Prostate gland (tissue), 2 donors: Measurements from ENCODE around the gene GIPC2. TPM values are rescaled to one million over a fixed set of nuclear protein-coding genes. Genes with fewer than 3 reads are reported as not detected.

ENCODE experiments used
- DNase-seq: peaks from one replicate; pipeline ENCODE4 v3.0.0-alpha.2; 2019; ENCODE audit warnings: low spot score
- H3K27ac ChIP-seq, 2 donors: fragments of 200-600 bp; sonication (generic); 2 replicates each; pipeline ENCODE4 v1.5.1; 2017 to 2019
- H3K27me3 ChIP-seq: fragments of 200-600 bp; sonication (generic); replicated peaks from 2 replicates; pipeline ENCODE4 v1.5.1; 2019; ENCODE audit not compliant: insufficient read depth
- H3K36me3 ChIP-seq, 2 donors: fragments of 200-600 bp; sonication (generic); 1 replicate in 1 of 2; 2 replicates in 1 of 2; pipeline versions ENCODE4 v1.5.1 to v1.8.1; 2017 to 2019
- H3K4me1 ChIP-seq: fragments of 200-600 bp; sonication (generic); replicated peaks from 2 replicates; pipeline ENCODE4 v1.5.1; 2019
- H3K4me3 ChIP-seq, 2 donors: fragments of 200-600 bp; sonication (generic); 2 replicates each; pipeline ENCODE4 v1.5.1; 2017 to 2019
- H3K9me3 ChIP-seq: fragments of 200-600 bp; sonication (generic); 2 replicates; pipeline ENCODE4 v1.5.1; 2017
- POLR2A ChIP-seq: fragments of 450-650 bp; IDR thresholded peaks from one replicate; pipeline ENCODE4 v1.6.1; 2016; ENCODE audit warnings: antibody characterized with exemption, mild to moderate bottlenecking
- POLR2AphosphoS5 ChIP-seq: sonication (generic); formaldehyde crosslinking; IDR thresholded peaks from one replicate; pipeline ENCODE4 v1.6.1; 2017; ENCODE audit warnings: antibody characterized with exemption
- WGBS: methylation state at CpG from one replicate; pipeline ENCODE4 v1.1.5; 2018; 5-methylcytosine and 5-hydroxymethylcytosine counted together
- intact Hi-C: fragments of 100-400 bp; cut with DNase I; formaldehyde crosslinking; loops from one replicate; pipeline ENCODE4 v1.14.2; 2022
- total RNA-seq, 2 donors: library from RNA; depleted of rRNA; stranded (reverse); fragments of >200 nt; gene quantifications; one replicate each; pipeline ENCODE4 v1.1.0, GENCODE V29; 2016
- TF ChIP-seq, protein P1 (sequence below), 4 experiments: fragments of 200-600 bp in 2 of 4; fragments of 450-650 bp in 2 of 4; sonication (generic) in 2 of 4; IDR thresholded peaks; 1 replicate in 3 of 4; 2 replicates in 1 of 4; pipeline ENCODE4 v1.5.1; 2016 to 2019; ENCODE audit warnings: antibody characterized with exemption in 4 of 4, mild to moderate bottlenecking in 2 of 4, moderate library complexity in 2 of 4

Gene GIPC2
- total RNA-seq, 2 donors from 2014 or later: 2.0 to 2.2 TPM

DNA sequence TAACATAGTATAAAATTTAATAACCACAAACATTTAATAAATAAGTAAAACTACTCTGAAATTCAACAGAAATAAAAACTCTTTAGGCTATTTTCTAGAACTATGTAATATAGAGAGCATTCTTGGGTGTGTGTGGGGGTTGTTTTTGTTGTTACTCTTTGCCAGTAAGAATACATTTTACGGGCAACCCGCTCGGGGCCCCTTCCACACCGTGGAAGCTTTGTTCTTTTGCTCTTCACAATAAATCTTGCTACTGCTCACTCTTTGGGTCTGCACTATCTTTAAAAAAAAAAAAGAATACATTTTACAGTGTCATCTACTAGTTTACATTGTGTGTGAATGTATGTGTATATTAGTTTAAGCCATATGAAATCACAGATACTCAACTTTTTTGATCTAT, 16.0 kb upstream of the GIPC2 start:
- no peak overlapping the region for H3K27ac ChIP-seq
- H3K27me3 ChIP-seq: no peaks in the 10 kb centered on the region
- intact Hi-C loops: no loop called here
- WGBS: 59% methylated on average over 4 of the region's 4 CpGs
- no peak overlapping the region for H3K4me3 ChIP-seq
- no peak for DNase-seq
- TF ChIP-seq POLR2AphosphoS5 (no peak), POLR2A (no peak)
- H3K36me3 ChIP-seq: no peaks in the 10 kb centered on the region
- no peaks in the 10 kb centered on the region for H3K9me3 ChIP-seq
- no peaks in the 10 kb centered on the region for H3K4me1 ChIP-seq

DNA sequence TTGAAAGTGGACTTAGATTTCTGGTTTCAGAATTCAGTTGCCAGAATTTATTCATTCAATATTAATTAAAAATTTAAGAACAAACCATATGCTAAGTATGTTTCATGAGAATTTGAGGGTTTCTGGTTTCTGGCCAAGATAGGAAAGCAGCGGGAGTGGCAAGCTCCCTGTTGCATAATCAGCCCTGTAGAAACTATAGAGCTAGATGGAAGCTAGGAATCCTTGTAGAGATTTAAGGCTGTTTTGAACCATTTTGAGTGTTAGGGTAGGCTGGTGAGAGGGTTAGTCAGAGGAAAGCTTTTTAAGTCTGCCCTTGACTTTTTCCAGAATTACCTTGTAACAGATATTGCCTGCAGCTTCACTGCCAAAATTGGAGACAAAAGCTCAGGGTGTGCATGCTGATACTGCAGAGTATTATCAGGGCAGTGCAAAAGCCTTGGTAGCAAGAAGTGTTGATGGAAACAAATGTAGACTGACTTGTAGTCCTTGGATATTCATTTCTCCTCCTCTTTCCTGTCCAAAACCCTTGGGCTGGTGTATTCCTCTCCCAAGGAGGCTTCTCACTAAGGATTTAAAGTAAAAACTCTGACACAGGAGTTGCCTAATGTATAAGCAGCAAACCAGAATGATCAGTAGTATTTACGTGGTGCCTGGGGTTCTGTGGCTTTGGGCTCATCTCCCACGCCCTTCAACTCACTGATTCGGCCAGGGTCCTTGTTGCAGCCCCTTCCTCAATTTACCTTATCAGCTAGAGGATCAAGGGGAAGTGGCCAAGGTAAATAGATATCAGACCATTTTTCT, 12.6 kb upstream of the GIPC2 start:
- TF ChIP-seq, protein P1, sequence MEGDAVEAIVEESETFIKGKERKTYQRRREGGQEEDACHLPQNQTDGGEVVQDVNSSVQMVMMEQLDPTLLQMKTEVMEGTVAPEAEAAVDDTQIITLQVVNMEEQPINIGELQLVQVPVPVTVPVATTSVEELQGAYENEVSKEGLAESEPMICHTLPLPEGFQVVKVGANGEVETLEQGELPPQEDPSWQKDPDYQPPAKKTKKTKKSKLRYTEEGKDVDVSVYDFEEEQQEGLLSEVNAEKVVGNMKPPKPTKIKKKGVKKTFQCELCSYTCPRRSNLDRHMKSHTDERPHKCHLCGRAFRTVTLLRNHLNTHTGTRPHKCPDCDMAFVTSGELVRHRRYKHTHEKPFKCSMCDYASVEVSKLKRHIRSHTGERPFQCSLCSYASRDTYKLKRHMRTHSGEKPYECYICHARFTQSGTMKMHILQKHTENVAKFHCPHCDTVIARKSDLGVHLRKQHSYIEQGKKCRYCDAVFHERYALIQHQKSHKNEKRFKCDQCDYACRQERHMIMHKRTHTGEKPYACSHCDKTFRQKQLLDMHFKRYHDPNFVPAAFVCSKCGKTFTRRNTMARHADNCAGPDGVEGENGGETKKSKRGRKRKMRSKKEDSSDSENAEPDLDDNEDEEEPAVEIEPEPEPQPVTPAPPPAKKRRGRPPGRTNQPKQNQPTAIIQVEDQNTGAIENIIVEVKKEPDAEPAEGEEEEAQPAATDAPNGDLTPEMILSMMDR (IDR thresholded peaks at IDR 0.05): no peak
- no peak for TF ChIP-seq POLR2AphosphoS5
- TF ChIP-seq POLR2A: no peak
- H3K27ac ChIP-seq: no peak overlapping the region
- H3K9me3 ChIP-seq: no peaks in the 10 kb centered on the region
- H3K4me3 ChIP-seq: no peak overlapping the region
- WGBS: 69% methylated on average over 4 of the region's 4 CpGs
- intact Hi-C loops: no loop called here
- no peaks in the 10 kb centered on the region for H3K36me3 ChIP-seq
- H3K27me3 ChIP-seq: no peaks in the 10 kb centered on the region
- no peak for DNase-seq
- H3K4me1 ChIP-seq: no peaks in the 10 kb centered on the region

DNA sequence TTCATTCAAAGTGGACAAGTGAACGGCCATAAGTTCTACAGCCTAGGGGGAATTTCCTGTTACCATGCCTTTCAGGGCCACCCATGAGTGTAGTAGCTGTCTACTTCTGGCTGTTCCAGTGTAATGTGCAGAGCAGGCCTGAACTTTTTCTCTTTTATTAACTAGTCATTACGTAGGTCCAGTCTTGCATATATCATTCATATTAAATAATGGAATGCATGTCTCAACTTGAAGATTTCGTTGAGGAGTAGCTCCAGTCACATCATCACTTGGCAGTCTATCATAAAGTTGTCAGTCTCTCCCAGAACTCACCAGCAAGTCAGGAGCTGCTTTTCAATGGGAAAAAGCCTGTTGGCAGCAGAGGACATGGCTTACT, 12.0 kb upstream of the GIPC2 start:
- intact Hi-C loops: no loop called here
- H3K4me3 ChIP-seq: no peak overlapping the region
- H3K36me3 ChIP-seq: no peaks in the 10 kb centered on the region
- 52% methylated on average over 3 of the region's 3 CpGs for WGBS
- no peaks in the 10 kb centered on the region for H3K4me1 ChIP-seq
- TF ChIP-seq POLR2AphosphoS5 (no peak), POLR2A (no peak)
- TF ChIP-seq, protein P1 (IDR thresholded peaks at IDR 0.05): no peak
- no peaks in the 10 kb centered on the region for H3K27me3 ChIP-seq
- no peak overlapping the region for H3K27ac ChIP-seq
- H3K9me3 ChIP-seq: no peaks in the 10 kb centered on the region
- no peak for DNase-seq

DNA sequence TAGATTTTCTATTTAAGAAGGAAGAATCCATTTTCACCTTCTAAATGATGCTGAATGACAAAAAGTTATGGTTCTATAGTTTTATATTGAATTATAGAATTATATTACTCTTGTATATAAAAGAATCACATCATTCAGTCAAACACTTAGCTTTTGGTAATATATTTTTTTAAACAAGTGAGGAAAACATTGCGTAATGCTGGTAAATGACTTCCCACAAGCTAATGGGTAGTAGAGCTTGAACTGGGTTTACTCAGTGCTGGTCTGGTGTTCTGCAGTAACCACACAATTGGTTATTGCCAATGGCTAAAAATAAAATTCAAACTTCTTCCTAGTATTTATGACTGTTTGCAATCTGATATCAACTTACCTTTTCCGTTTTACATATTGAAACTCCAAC, 10.6 kb upstream of the GIPC2 start:
- intact Hi-C loops: no loop called here

DNA sequence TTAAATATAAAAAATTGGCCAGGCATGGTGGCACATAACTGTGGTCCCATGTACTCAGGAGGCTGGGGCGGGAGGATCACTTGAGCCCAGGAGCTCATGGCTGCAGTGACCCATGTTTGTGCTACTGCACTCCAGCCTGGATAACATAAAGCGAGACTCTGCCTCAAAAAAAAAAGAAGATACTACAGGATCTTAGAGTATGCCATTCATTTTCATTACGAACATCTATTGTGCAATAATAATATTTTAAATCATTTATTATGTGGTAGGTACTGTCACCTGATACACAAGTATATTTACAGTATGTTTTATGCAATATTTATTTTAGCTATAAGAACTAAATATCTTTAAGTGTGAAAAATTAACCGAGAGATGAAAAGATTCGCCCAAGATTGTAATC, 9.3 kb upstream of the GIPC2 start:
- Histone ChIP-seq H3K36me3 (no peaks in the 10 kb centered on the region), H3K4me3 (no peak overlapping the region), H3K4me1 (no peaks in the 10 kb centered on the region), H3K27ac (no peak overlapping the region), H3K27me3 (no peaks in the 10 kb centered on the region), H3K9me3 (no peaks in the 10 kb centered on the region)
- intact Hi-C loops: no loop called here
- 71% methylated on average over 5 of the region's 5 CpGs for WGBS
- no peak for DNase-seq
- TF ChIP-seq, protein P1 (IDR thresholded peaks at IDR 0.05): no peak
- TF ChIP-seq POLR2AphosphoS5: no peak
- no peak for TF ChIP-seq POLR2A

More for the DNA sequence above, 10.6 kb upstream of the GIPC2 start:
- TF ChIP-seq, protein P1 (IDR thresholded peaks at IDR 0.05): no peak
- TF ChIP-seq POLR2AphosphoS5 (no peak), POLR2A (no peak)
- DNase-seq: no peak
- Histone ChIP-seq H3K36me3 (no peaks in the 10 kb centered on the region), H3K4me1 (no peaks in the 10 kb centered on the region), H3K27ac (no peak overlapping the region), H3K27me3 (no peaks in the 10 kb centered on the region), H3K4me3 (no peak overlapping the region), H3K9me3 (no peaks in the 10 kb centered on the region)
- 83% methylated on average over 2 of the region's 2 CpGs for WGBS
